HG03103 (cell line): Measurements from ENCODE around the gene DEK.
"Not testable (repeated sequence)": the region's sequence is repeated elsewhere in the genome, so short reads cannot be mapped to it uniquely, and the experiment has no call there.

Experiments
- ATAC-seq: cut with Tn5 transposase; IDR thresholded peaks from one replicate; pipeline ENCODE4 v1.9.1; 2021; ENCODE audit warnings: low read depth; ENCODE audit not compliant: unreplicated experiment

DEK gene

DNA sequence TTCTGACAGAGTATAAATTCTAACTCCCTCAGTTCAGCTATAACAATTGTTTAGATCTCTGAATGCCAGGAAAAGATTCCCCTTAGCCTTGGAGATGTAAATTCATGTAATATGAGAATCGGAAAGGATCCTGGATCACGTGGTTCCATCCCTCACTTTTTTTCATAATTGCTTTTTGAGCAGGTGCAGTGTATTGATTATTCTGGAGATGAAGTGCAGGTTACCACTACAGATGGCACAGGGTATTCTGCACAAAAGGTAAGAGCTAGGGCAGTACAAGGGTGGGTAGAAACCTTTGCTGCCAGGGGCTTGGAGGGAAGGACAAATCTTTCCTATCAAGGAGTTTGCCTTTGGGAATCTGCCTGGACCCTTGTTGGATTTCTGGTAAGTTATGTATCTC, 56.4 kb downstream of the DEK start:
- ATAC-seq = no peak

DNA sequence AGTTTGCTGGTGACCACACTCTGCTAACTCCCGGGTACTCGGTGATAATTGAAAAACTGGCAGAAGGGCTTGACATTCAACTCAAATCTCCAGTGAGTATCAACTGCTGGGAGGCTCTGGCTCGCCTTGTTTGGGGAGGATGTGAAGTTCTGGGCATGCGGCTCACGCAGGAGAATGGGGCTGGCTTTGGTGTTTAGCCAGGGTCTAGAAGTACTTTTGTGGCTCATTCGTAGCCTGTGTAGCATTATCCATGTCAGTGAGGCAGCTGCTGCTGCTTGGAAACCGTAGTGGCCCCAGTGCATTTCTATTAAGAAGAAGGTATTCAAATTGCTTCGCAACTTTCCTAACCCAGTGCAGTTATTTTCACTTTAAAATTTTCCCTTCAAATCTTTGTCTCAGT, 56.9 kb downstream of the DEK start:
- ATAC-seq = no peak

DNA sequence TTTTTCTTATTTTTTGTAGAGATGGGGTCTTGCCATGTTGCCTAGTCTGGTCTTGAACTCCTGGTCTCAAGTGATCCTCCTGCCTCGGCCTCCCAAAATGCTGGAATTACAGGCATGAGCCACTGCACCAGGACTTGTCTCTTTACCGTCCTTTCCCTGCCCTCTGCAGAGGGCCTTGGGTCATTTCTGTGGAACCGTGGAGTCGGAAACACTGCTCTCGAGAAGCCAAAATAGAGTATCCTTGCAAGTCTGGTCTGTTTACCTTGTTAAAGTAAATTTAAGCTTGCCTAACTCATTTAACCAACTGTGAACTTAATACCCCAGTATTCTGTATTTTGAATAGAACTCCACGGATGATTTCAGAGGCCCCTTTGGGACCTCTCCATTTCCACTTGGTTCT, 57.7 kb downstream of the DEK start:
- ATAC-seq = no peak

DNA sequence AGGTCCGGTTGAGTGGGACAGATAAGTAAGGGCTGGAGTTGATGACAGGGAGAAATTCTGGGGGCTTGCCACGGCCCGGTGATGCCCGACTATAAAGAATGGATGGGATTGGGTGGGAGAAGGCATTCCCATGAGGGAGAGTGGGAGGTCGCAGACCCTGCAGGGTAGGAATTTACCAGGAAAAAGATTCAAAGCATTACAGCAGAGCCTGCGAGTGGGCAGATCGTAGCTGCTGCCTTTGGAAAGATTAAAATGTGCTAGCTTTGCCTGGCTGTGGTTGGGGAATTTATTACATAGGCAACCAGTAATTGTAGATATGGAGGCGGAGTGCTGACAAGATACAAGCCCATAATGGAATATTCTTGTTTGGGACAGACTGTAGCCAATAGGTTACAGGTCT, 59.6 kb downstream of the DEK start:
- no peak for ATAC-seq

DNA sequence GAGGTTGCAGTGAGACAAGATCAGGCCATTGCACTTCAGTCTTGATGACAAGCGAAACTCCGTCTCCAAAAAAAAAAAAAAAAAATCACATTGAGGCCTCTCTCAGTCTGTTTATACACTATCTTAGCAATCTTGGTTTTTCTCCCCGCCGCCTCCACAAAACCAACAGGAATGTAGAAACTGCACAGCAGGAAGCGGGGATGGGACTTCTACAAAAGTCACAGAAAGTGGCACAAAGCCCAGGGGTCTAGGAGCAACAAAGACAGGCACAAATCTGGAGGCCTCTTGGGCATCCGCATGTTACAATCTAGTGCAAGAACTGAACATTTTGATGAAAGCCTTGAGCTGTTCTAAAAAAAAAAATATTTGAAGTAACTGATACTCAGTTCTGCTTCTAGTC, 60.5 kb downstream of the DEK start:
- ATAC-seq = no peak

DNA sequence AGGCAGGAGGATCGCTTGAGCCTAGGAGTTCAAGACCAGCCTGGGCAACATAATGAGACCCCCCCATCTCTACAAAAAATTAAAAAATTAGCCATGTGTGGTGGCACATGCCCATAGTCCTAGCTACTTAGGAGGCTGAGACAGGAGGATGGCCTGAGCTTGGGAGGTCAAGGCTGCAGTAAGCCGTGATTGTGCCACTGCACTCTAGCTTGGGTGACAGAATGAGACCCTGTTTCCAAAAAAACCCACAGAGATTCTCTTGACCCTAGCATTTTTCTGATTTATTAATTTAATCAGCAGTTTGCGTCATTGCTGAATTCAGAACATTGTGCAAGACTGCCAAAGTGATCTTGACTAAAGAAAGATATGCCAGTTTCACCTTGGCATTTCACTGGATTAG, 72.3 kb downstream of the DEK start:
- no peak for ATAC-seq

DNA sequence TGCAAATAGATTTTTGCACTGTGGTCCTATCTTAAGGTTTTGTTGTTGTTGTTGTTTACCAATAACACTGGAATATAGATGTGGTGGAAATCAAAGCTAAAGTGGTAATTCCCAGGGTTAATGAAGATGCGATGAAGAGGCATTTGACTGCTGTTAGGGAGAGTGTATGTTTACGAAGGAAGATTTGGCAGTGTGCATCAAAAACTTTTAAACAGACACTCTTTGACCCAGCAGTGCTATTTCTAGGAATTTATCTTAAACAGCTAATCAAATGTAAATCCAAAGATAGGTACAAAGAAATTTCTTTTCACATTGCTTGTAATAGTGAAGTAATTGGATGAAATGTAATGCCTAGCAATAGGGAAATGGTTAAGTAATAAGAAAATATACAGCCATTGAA, 75.1 kb downstream of the DEK start:
- no peak for ATAC-seq

DNA sequence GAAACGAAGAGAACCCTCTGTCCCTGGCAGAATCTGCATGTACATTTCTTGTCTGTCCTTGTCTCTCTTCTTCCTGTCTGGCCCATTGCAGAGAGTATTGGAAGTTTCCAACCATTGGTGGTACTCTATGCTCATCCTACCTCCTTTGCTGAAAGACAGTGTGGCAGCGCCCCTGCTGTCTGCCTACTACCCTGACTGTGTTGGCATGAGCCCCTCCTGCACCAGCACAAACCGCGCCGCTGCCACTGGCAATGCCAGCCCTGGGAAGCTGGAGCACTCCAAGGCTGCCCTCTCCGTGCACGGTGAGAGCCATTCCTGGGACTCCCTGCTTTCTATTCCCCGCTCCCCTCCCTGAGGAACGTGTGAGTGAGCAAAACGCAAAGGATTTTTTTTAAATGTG, 76.6 kb downstream of the DEK start:
- no peak for ATAC-seq

DNA sequence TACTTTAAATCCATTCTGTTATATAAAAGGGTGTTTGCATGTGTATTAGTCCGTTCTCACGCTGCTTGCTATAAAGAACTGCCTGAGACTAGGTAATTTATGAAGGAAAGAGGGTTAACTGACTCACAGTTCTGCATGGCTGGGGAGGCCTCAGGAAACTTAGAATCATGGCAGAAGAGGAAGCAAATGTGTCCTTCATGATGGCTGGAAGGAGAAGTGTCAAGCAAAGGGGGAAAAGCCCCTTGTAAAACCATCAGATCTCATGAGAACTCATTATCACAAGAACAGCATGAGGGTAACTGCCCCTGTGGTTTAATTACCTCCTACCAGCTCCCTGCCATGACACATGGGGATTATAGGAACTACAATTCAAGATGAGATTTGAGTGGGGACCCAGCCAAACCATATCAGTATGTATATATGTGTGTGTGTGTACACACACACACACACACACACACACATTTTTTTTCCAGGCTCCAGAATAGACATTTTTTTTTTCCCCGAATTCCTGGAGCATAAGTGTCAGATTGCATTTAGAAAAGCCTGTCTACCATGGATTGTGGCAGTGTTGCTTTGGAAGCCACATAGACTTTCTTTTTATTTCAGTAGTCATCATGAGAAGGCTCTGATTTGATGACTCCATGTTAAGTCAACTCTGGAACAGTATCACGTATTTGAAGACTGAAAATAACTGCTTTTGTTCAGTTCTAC, 77.6 kb downstream of the DEK start:
- ATAC-seq = no peak

DNA sequence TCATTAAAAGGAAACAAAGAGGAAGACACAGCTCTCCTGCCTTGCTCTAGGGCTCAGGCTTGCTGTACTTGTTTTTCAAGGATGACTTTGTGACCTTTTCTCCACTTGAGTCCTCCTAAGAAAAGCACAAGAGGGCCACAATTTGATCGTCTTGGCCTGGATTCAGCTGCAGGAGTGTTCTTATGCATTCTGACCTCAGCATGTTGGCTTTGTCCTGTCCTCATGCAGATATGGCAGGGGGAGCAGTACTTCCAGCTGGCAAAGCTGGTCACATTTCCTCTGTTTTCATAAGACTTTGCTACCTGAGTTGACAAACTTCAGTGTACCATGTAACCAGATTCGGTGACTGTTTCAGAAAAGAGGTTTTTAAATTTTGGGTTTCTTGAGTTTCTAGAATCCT, 78.3 kb downstream of the DEK start:
- ATAC-seq = no peak

DNA sequence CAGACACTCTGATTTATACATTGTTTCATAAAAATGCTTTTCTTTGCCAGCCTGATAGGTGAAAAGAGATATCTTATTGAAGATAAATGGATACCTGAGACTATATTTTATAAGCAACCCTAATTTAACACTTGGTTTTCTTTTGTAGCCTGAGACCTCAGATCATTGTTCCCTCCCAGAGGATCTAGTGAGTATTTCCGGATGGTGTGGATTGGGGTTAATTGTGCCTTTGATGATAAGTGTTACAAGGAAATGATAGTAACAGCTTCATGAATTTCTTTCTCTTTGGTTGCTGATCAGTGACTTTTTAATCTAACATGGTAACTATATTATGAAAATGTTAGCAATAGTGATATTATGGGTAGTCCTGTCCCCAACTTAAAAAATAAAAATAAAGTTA, 78.7 kb downstream of the DEK start:
- no peak for ATAC-seq

DNA sequence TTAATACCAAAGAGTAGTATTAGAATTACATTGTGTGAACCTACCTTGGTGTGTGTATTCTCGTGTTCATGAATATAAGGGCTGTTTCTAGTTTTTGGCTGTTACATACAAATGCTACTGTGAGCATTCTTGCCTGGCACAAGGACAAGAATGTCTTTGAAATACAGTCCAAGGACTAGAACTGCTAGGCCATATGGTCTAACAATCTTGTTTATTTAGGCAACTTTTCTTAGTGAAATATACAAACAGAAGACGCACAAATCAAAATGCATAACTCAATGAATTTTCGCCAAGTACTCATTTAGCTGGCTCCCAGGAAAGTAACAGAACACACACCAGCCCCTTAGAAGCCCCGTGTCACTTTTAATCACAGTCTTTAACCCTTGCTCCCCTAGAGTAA, 80.6 kb downstream of the DEK start:
- no peak for ATAC-seq

DNA sequence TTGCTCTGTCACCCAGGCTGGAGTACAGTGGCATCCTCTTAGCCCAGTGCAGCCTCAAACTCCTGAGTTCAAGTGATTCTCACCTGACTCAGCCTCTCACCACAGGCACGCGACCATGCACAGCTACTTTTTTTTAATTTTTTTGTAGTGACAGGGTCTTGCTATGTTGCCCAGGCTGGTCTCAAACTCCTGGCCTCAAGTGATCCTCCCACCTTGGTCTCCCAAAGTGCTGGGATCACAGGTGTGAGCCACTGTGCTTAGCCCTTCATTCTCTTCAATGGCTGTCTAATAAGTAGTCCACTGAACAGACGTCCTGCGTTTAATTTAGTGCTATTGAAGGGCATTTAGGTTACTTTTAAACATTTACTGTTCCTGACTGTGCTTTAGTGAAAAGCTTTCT, 81.8 kb downstream of the DEK start:
- no peak for ATAC-seq

DNA sequence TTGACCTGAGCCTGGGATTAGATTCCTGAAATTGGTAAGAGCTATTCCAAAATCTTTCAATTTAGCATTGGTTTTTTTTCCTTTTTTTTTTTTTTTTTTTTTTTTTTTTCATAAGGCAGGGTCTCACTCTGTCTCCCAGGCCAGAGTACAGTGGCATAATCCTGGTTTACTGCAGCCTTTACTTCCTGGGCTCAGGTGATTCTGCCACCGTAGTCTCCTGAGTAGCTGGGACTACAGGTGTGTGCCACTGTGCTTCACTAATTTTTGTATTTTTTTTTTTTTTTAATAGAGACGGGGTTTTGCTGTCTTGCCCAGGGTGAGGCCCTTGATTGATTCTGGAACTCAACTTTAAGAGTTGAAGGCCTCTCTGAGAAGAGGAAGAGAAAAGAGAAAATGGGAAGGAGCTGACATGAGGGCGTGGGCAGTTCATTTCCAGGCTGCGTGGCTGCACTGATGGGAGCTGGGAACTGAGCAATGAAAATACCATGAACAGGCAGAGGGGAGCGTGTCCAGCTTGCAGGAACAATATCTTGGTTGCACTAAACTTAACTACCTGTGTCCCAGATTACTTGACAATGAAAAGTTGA, 84.5 kb downstream of the DEK start:
- no peak for ATAC-seq

DNA sequence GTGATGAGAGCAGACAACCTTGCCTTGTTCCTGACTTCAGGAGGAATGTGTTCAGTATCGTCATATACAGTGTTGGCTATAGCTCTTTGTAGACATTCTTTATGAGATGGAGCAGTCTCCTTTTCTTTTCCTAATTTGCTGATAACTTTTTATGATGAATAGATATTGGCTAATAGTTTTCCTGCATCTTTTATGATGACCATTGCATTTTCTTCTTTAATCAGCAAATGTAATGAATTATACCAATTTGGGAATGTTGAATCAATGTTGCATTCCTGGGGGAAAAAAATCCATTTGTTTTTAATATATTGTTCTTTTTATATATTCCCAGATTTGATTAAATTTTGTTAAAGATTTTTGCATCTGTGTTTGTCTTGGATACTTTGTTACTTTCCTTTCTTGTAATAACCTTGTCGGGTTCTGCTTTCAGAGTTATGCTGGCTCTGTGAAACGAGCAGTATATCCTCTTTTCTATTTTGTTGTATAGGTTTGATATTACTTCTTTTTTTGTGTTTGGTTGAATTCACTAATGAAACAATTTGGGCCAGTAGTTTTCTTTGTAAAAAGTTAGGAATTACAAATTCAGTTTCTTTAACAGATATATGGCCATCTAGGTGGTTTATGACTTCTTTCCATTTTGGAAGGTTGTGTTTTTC, 85.2 kb downstream of the DEK start:
- ATAC-seq = no peak

DNA sequence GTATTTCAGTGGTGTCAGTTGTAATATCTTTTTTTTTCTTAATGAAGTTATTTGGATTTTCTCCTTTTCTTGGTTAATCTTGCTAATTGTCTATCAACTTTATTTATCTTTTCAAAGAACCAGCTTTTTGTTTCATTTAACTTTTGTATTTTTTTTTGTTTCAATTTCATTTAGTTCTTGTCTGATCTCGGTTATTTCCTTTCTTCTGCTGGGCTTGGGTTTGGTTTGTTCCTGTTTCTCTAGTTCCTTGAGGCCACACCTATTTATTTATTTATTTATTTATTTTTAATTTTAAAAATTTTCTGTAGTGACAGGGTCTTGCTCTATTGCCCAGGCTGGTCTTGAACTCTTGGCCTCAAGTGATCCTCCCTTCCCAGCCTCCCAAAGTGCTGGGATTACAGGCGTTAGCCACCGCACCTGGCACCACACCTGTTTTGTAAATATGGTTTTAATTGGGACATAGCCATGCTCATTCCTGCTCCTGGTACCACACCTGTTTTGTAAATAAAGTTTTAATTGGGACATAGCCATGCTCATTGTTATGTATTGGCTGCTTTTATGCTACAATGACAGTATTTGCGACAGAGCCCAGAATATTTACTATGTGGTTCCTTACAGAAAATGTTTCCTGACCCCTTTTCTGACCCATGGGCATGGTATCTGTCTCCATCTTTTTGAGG, 86.9 kb downstream of the DEK start:
- no peak for ATAC-seq

DNA sequence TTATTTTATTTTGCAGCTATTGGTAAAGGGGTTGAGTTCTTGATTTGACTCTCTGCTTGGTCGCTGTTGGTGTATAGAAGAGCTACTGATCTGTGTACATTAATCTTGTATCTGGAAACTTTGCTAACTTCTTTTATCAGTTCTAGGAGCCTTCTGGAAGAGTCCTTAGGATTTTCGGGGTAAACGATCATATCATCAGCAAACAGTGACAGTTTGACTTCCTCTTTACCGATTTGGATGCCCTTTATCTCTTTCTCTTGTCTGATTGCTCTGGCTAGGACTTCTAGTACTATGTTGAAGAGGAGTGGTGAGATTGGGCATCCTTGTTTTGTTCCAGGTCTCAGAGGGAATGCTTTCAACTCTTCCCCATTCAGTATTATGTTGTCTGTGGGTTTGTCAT, 88.1 kb downstream of the DEK start:
- ATAC-seq = not testable (repeated sequence)
